ENCODE measurements around the gene PSMB7.

PSMB7 gene

DNA sequence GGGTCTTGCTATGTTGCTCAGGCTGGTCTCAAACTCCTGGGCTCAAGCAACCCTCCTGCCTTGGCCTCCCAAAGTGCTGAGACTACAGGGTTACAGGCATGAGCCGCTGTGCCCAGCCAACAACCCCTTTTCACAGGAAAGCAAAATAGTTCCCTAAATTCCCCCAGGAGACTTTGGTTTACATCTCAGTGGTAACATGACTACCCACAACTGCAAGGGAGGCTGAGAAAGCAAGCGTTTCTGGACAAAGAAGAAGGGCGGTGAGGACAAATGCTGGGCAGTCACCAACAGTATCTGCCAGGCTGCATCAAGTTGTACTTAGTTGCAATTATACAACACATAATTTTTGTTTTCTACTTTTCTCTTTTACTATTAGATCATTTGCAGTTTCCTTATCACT is 27.6 kb upstream of the PSMB7 start:
- Histone ChIP-seq H3K4me3 (ENCODE audit: extremely low read depth, insufficient read depth, low read length, poor library complexity, severe bottlenecking) (no peak overlapping the region), H3K9me3 (ENCODE audit: control insufficient read depth, low read length) (no peaks in the 10 kb centered on the region), H3K36me3 (ENCODE audit: control insufficient read depth, insufficient read depth, low read length) (no peaks in the 10 kb centered on the region), H3K27ac (ENCODE audit: low read depth, low read length, severe bottlenecking) (no peak overlapping the region), H3K4me1 (ENCODE audit: control insufficient read depth, insufficient read depth, low read length, poor library complexity, severe bottlenecking) (no peaks in the 10 kb centered on the region)
- WGBS, 2 experiments (ENCODE audit: insufficient coverage in 2 of 2) = 88 to 100% methylated on average over 2 to 3 of the region's 3 CpGs

DNA sequence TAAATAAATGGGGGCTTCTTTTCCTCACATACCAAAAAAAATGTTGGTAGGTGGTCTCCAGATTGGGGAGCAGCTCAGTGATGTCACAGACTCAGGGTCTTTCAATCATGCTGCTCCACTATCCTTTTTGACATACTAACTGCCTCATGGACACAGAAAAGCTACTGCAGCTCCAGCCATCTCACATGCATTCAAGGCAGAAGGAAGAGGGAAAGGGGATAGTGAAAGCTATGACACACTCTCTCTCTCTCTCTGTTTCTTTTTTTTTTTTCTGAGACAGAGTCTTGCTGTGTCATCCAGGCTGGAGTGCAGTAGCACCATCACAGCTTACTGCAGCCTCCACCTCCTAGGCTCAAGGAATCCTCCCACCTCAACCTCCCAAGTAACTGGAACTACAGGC is 27.1 kb upstream of the PSMB7 start:
- Histone ChIP-seq H3K27ac (ENCODE audit: low read depth, low read length, severe bottlenecking) (no peak overlapping the region), H3K36me3 (ENCODE audit: control insufficient read depth, insufficient read depth, low read length) (no peaks in the 10 kb centered on the region), H3K9me3 (ENCODE audit: control insufficient read depth, low read length) (no peaks in the 10 kb centered on the region), H3K4me3 (ENCODE audit: extremely low read depth, insufficient read depth, low read length, poor library complexity, severe bottlenecking) (no peak overlapping the region), H3K4me1 (ENCODE audit: control insufficient read depth, insufficient read depth, low read length, poor library complexity, severe bottlenecking) (no peaks in the 10 kb centered on the region)

DNA sequence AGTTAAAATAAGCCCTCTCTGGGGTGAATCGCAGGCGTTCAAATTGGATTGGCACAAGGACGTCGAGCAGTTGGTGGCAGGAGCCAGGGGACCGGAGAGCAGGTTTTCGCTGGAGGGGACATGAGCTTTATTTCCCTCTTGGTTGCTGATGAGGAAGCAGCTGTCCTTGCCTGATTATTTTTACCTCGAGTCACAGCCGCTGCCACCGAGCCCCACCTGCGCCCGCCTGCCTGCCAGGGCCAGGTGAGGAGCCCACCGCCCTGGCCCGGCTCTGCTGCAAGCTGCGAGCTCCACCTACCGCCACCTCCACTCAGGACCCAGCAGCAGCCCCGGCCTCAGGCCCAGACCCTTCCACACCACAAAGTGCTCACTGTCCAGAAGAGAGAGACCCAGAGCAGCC is 26.0 kb upstream of the PSMB7 start:
- H3K36me3 ChIP-seq (ENCODE audit: control insufficient read depth, insufficient read depth, low read length) = no peaks in the 10 kb centered on the region
- H3K27ac ChIP-seq (ENCODE audit: low read depth, low read length, severe bottlenecking) = no peak overlapping the region
- H3K9me3 ChIP-seq (ENCODE audit: control insufficient read depth, low read length) = no peaks in the 10 kb centered on the region
- H3K4me3 ChIP-seq (ENCODE audit: extremely low read depth, insufficient read depth, low read length, poor library complexity, severe bottlenecking) = no peak overlapping the region
- H3K4me1 ChIP-seq (ENCODE audit: control insufficient read depth, insufficient read depth, low read length, poor library complexity, severe bottlenecking) = no peaks in the 10 kb centered on the region
- 92 to 97% methylated on average over 11 to 12 of the region's 16 CpGs for WGBS, 2 experiments (ENCODE audit: insufficient coverage in 2 of 2)

DNA sequence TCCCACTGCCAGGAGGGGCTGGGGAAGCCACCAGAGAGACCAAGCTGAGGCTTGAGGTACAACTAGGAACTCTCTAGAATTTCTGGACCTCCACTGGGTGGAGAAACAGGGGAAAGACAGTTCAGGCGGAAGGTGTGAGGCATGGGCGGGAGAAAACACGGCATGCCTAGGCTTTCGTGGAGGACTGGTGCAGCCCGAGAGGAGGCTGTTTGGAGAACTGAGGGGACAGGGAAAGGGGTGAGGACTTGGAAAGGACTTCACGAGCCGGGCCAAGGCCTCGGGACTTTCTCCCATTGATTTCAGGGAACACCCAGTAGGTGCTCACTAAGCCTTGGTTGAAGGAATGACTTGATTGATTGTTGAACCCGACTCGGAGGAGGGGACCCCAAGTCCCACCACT is 25.5 kb upstream of the PSMB7 start:
- Histone ChIP-seq H3K36me3 (ENCODE audit: control insufficient read depth, insufficient read depth, low read length) (no peaks in the 10 kb centered on the region), H3K4me1 (ENCODE audit: control insufficient read depth, insufficient read depth, low read length, poor library complexity, severe bottlenecking) (no peaks in the 10 kb centered on the region), H3K9me3 (ENCODE audit: control insufficient read depth, low read length) (no peaks in the 10 kb centered on the region), H3K27ac (ENCODE audit: low read depth, low read length, severe bottlenecking) (no peak overlapping the region), H3K4me3 (ENCODE audit: extremely low read depth, insufficient read depth, low read length, poor library complexity, severe bottlenecking) (no peak overlapping the region)
- WGBS, 2 experiments (ENCODE audit: insufficient coverage in 2 of 2) = 82 to 91% methylated on average over 8 to 10 of the region's 10 CpGs

DNA sequence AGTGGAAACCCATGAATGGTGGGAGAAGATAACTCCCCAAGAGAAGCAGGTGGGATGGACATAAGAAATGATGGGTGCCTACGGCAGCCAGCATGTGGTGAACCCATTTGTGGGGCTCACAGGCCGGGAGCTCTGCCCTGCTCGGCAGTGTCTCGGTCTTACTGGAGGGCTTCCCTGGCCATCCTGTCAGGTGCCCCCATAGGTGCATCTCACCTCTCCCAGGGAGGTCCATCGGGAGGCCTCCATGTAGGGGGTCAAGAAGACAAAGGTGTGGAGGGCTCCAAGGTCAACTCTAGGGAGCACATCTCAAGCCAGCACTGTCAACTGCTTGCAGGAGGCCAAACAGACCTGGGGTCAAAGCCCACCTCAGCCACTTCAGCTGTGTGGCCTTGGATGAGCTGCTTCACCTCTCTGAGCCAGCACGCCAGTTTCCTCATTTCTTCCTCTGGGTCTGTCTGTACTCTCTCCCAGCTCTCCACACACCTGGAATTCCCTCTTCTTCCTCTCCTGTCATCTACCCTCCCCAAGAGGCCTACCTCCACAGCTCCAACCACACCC is 24.5 kb upstream of the PSMB7 start:
- 90 to 98% methylated on average over 5 to 6 of the region's 6 CpGs for WGBS, 2 experiments (ENCODE audit: insufficient coverage in 2 of 2)
- Histone ChIP-seq H3K4me1 (ENCODE audit: control insufficient read depth, insufficient read depth, low read length, poor library complexity, severe bottlenecking) (no peaks in the 10 kb centered on the region), H3K4me3 (ENCODE audit: extremely low read depth, insufficient read depth, low read length, poor library complexity, severe bottlenecking) (no peak overlapping the region), H3K27ac (ENCODE audit: low read depth, low read length, severe bottlenecking) (no peak overlapping the region), H3K9me3 (ENCODE audit: control insufficient read depth, low read length) (no peaks in the 10 kb centered on the region), H3K36me3 (ENCODE audit: control insufficient read depth, insufficient read depth, low read length) (no peaks in the 10 kb centered on the region)

GRCh38 chr9:124439086-124439485 is 23.8 kb upstream of the PSMB7 start:
- no CpG with 5 or more reads among the region's 1 CpG for WGBS, 2 experiments (ENCODE audit: insufficient coverage in 2 of 2)
- Histone ChIP-seq H3K36me3 (ENCODE audit: control insufficient read depth, insufficient read depth, low read length) (no peaks in the 10 kb centered on the region), H3K4me1 (ENCODE audit: control insufficient read depth, insufficient read depth, low read length, poor library complexity, severe bottlenecking) (no peaks in the 10 kb centered on the region), H3K4me3 (ENCODE audit: extremely low read depth, insufficient read depth, low read length, poor library complexity, severe bottlenecking) (no peak overlapping the region), H3K27ac (ENCODE audit: low read depth, low read length, severe bottlenecking) (no peak overlapping the region), H3K9me3 (ENCODE audit: control insufficient read depth, low read length) (no peaks in the 10 kb centered on the region)

- H3K27ac ChIP-seq (ENCODE audit: low read depth, low read length, severe bottlenecking) = no peak overlapping the region
- H3K36me3 ChIP-seq (ENCODE audit: control insufficient read depth, insufficient read depth, low read length) = no peaks in the 10 kb centered on the region
- H3K9me3 ChIP-seq (ENCODE audit: control insufficient read depth, low read length) = no peaks in the 10 kb centered on the region
- no peaks in the 10 kb centered on the region for H3K4me1 ChIP-seq (ENCODE audit: control insufficient read depth, insufficient read depth, low read length, poor library complexity, severe bottlenecking)
- WGBS, 2 experiments (ENCODE audit: insufficient coverage in 2 of 2) = 88 to 90% methylated on average over 6 to 8 of the region's 9 CpGs
- no peak overlapping the region for H3K4me3 ChIP-seq (ENCODE audit: extremely low read depth, insufficient read depth, low read length, poor library complexity, severe bottlenecking)
Observed at GRCh38 chr9:124438091-124438490, 22.8 kb upstream of the PSMB7 start.

DNA sequence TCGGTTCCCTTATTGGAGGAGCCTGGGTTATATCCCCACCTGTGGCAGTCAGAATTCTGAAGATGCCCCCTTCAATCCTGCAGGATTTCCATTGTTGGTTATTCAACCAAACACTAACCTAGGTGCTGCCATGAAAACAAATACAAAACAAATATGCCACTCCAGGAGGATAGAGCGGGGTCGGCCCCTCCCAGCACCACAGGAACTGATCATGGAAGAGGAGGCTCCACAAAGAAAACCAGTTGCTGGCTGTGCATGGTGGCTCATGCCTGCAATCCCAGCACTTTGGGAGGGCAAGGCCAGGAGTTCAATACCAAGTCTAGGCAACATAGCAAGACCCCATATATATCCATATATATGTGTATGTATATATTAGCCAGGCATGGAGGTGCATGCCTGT is 21.8 kb upstream of the PSMB7 start:
- no peak overlapping the region for H3K4me3 ChIP-seq (ENCODE audit: extremely low read depth, insufficient read depth, low read length, poor library complexity, severe bottlenecking)
- H3K4me1 ChIP-seq (ENCODE audit: control insufficient read depth, insufficient read depth, low read length, poor library complexity, severe bottlenecking) = no peaks in the 10 kb centered on the region
- 100% methylated on average over 1 to 3 of the region's 3 CpGs for WGBS, 2 experiments (ENCODE audit: insufficient coverage in 2 of 2)
- no peak overlapping the region for H3K27ac ChIP-seq (ENCODE audit: low read depth, low read length, severe bottlenecking)
- no peaks in the 10 kb centered on the region for H3K9me3 ChIP-seq (ENCODE audit: control insufficient read depth, low read length)
- H3K36me3 ChIP-seq (ENCODE audit: control insufficient read depth, insufficient read depth, low read length) = no peaks in the 10 kb centered on the region

GRCh38 chr9:124436320-124436719 is 21.1 kb upstream of the PSMB7 start:
- no peaks in the 10 kb centered on the region for H3K36me3 ChIP-seq (ENCODE audit: control insufficient read depth, insufficient read depth, low read length)
- H3K4me3 ChIP-seq (ENCODE audit: extremely low read depth, insufficient read depth, low read length, poor library complexity, severe bottlenecking) = no peak overlapping the region
- no peaks in the 10 kb centered on the region for H3K4me1 ChIP-seq (ENCODE audit: control insufficient read depth, insufficient read depth, low read length, poor library complexity, severe bottlenecking)
- H3K9me3 ChIP-seq (ENCODE audit: control insufficient read depth, low read length) = no peaks in the 10 kb centered on the region
- no peak overlapping the region for H3K27ac ChIP-seq (ENCODE audit: low read depth, low read length, severe bottlenecking)

DNA sequence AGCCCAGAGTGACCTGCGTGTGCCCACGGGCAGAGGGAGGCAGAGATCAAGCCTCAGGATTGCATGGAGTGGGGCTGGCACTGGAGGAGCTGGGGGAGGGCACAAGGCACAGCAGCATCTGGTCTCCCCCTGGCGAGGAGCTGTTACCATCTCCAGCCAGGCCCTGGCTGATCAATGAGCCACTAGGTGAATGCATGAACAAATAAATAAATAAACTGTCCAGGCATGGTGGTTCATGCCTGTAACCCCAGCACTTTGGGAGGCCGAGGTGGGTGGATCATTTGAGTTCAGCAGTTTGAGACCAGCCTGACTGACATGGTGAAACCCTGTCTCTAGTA is 14.3 kb upstream of the PSMB7 start:
- no peaks in the 10 kb centered on the region for H3K9me3 ChIP-seq (ENCODE audit: control insufficient read depth, low read length)
- H3K4me3 ChIP-seq (ENCODE audit: extremely low read depth, insufficient read depth, low read length, poor library complexity, severe bottlenecking) = no peak overlapping the region
- H3K27ac ChIP-seq (ENCODE audit: low read depth, low read length, severe bottlenecking) = no peak overlapping the region
- H3K4me1 ChIP-seq (ENCODE audit: control insufficient read depth, insufficient read depth, low read length, poor library complexity, severe bottlenecking) = no peaks in the 10 kb centered on the region
- WGBS, 2 experiments (ENCODE audit: insufficient coverage in 2 of 2) = 85 to 90% methylated on average over 2 to 4 of the region's 4 CpGs
- H3K36me3 ChIP-seq (ENCODE audit: control insufficient read depth, insufficient read depth, low read length) = no peaks in the 10 kb centered on the region

DNA sequence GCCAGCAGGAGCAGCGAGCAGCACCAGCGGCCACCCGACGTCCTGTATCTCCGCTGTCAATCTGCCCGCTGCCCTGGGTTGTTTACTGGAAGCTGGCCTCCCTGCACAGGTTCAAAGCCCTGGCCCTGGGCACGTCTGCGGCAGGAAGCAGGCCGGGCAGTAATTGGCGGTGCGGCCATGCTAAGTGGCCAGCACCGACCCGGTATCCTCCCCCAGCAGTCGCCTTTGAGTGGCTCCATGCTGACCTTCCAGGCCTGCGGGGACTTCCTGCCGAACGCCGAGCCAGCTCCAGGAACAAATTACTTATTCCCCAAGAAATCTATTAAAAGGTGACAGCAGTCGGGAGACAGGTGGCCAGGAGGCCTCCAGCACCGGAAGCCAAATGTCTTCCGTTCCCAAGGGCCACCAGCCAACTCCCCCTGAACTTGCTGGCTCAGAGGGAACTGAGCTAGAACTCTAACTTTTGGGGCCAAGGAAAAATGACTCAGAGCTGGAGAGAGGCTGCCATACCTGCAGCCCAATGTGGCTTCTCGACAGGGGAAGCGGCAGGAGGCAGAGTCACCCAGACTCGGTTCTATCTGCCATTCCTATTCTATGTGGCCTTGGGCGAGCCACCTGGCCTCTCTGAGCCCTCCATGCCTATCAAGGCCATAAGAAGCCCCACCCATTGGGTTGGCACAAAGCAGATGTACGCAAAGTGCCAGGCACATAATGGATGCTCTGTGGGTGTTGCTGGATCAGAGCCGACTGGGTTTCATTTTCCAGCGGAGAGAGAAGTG is 13.7 kb upstream of the PSMB7 start:
- H3K9me3 ChIP-seq (ENCODE audit: control insufficient read depth, low read length) = no peaks in the 10 kb centered on the region
- H3K4me1 ChIP-seq (ENCODE audit: control insufficient read depth, insufficient read depth, low read length, poor library complexity, severe bottlenecking) = no peaks in the 10 kb centered on the region
- WGBS, 2 experiments (ENCODE audit: insufficient coverage in 2 of 2) = 91% methylated on average over 25 to 27 of the region's 28 CpGs
- H3K27ac ChIP-seq (ENCODE audit: low read depth, low read length, severe bottlenecking) = no peak overlapping the region
- H3K4me3 ChIP-seq (ENCODE audit: extremely low read depth, insufficient read depth, low read length, poor library complexity, severe bottlenecking) = no peak overlapping the region
- no peaks in the 10 kb centered on the region for H3K36me3 ChIP-seq (ENCODE audit: control insufficient read depth, insufficient read depth, low read length)
